ENCODE measurements around the gene CTXN3. TPM values are rescaled to one million over a fixed set of nuclear protein-coding genes. Genes with fewer than 3 reads are reported as not detected.

The CTXN3 gene
- polyA plus RNA-seq, 1 donor from 2014 or later: 0.83 TPM

DNA sequence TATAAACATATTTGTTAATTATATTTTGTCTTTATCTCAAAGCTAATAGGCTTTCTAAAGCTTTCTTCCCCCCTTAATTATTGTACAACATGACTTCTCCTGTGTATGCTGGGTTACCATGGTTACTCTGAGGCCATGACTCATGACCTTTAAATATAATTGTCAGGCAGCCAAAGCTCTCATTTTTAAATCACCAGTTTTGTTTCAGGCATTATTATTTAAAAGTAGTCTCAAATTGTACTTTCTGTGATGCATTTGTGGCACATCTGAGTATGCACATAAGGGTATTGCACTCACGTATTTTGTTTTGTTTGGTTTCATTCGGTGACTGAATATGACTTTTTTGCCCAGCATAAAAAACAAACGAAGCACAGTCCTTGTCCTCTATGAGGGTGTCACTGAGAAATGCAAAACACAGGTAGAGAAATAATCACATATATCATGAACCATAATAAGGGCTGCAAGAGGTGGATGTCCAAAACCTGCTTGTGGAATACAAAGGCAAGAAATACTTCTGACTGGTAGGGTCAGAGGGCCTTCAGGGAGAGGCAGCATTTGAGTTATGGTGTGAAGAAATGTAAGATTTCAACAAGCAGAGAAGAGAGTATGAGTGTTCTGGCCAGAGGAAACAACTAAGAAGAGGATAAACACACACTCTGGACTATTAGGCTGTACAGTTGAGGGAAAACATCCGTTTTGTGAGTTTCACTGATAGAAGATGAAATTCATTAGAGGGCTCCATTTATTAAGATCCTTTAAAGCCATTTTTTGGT lies 56.4 kb downstream of the CTXN3 start:
- no peak overlapping the region for H3K27ac ChIP-seq (ENCODE audit: low read length)
- H3K36me3 ChIP-seq (ENCODE audit: insufficient read depth, low read length): no peaks in the 10 kb centered on the region
- H3K9me3 ChIP-seq (ENCODE audit: low read length): no peaks in the 10 kb centered on the region
- no peaks in the 10 kb centered on the region for H3K79me2 ChIP-seq (replicated peaks; ENCODE audit: insufficient read depth, low read length)
- no peak overlapping the region for H3K4me2 ChIP-seq (ENCODE audit: low read length)
- H4K20me1 ChIP-seq (ENCODE audit: insufficient read depth): no peaks in the 10 kb centered on the region
- TF ChIP-seq MXI1 (conservative IDR thresholded peaks at IDR 0.05; ENCODE audit: poor library complexity, severe bottlenecking): no peak
- no peak for TF ChIP-seq TAF1 (IDR thresholded peaks at IDR 0.05; ENCODE audit: low read depth)
- TF ChIP-seq EZH2 (IDR thresholded peaks at IDR 0.05; ENCODE audit: borderline replicate concordance, insufficient read depth, low read length, poor library complexity, severe bottlenecking): no peak
- TF ChIP-seq, protein P1, sequence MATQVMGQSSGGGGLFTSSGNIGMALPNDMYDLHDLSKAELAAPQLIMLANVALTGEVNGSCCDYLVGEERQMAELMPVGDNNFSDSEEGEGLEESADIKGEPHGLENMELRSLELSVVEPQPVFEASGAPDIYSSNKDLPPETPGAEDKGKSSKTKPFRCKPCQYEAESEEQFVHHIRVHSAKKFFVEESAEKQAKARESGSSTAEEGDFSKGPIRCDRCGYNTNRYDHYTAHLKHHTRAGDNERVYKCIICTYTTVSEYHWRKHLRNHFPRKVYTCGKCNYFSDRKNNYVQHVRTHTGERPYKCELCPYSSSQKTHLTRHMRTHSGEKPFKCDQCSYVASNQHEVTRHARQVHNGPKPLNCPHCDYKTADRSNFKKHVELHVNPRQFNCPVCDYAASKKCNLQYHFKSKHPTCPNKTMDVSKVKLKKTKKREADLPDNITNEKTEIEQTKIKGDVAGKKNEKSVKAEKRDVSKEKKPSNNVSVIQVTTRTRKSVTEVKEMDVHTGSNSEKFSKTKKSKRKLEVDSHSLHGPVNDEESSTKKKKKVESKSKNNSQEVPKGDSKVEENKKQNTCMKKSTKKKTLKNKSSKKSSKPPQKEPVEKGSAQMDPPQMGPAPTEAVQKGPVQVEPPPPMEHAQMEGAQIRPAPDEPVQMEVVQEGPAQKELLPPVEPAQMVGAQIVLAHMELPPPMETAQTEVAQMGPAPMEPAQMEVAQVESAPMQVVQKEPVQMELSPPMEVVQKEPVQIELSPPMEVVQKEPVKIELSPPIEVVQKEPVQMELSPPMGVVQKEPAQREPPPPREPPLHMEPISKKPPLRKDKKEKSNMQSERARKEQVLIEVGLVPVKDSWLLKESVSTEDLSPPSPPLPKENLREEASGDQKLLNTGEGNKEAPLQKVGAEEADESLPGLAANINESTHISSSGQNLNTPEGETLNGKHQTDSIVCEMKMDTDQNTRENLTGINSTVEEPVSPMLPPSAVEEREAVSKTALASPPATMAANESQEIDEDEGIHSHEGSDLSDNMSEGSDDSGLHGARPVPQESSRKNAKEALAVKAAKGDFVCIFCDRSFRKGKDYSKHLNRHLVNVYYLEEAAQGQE (IDR thresholded peaks at IDR 0.05; ENCODE audit: borderline replicate concordance): no peak
- TF ChIP-seq, protein P2, sequence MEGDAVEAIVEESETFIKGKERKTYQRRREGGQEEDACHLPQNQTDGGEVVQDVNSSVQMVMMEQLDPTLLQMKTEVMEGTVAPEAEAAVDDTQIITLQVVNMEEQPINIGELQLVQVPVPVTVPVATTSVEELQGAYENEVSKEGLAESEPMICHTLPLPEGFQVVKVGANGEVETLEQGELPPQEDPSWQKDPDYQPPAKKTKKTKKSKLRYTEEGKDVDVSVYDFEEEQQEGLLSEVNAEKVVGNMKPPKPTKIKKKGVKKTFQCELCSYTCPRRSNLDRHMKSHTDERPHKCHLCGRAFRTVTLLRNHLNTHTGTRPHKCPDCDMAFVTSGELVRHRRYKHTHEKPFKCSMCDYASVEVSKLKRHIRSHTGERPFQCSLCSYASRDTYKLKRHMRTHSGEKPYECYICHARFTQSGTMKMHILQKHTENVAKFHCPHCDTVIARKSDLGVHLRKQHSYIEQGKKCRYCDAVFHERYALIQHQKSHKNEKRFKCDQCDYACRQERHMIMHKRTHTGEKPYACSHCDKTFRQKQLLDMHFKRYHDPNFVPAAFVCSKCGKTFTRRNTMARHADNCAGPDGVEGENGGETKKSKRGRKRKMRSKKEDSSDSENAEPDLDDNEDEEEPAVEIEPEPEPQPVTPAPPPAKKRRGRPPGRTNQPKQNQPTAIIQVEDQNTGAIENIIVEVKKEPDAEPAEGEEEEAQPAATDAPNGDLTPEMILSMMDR (IDR thresholded peaks at IDR 0.05; ENCODE audit: poor library complexity, severe bottlenecking): no peak
- TF ChIP-seq POLR2AphosphoS5 (IDR thresholded peaks at IDR 0.05): no peak
- TF ChIP-seq RAD21 (conservative IDR thresholded peaks at IDR 0.05): no peak
- TF ChIP-seq SMC3 (conservative IDR thresholded peaks at IDR 0.05; ENCODE audit: poor library complexity): no peak
- TF ChIP-seq EP300 (conservative IDR thresholded peaks at IDR 0.05; ENCODE audit: poor library complexity, severe bottlenecking): no peak
- no peaks in the 10 kb centered on the region for H3K9me2 ChIP-seq (ENCODE audit: insufficient read depth, low read length)
- no peak overlapping the region for H2AFZ ChIP-seq (ENCODE audit: low read depth, low read length)
- no peak overlapping the region for H3K9ac ChIP-seq (ENCODE audit: low read length)
- H3K4me3 ChIP-seq (ENCODE audit: low read length): no peak overlapping the region
- H3K27me3 ChIP-seq (ENCODE audit: insufficient read depth, low read depth, low read length): no peaks in the 10 kb centered on the region
- H3F3A ChIP-seq (ENCODE audit: insufficient read depth, low read length, poor library complexity, severe bottlenecking): no peaks in the 10 kb centered on the region

DNA sequence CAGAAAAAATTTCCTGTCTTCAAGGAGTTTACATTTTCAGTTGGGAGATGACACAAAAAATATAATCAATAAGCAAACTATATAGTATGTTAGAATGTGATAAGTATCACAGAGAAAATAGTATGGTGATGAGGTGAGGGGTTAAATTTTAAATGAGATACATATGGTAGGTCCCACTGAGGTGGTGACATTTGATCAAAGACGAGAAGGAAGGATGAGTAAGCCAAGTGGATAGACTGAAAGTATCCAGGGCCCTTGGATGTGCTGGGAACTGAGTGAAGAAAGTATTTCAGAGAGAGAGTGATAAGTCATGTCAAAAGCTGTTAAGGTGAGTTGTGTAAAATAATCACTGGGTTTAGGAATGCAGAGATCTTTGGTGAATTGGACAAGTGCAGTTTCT lies 57.8 kb downstream of the CTXN3 start:
- Histone ChIP-seq H3K27me3 (ENCODE audit: insufficient read depth, low read depth, low read length) (no peaks in the 10 kb centered on the region), H3K4me3 (ENCODE audit: low read length) (no peak overlapping the region), H3K79me2 (replicated peaks; ENCODE audit: insufficient read depth, low read length) (no peaks in the 10 kb centered on the region), H3K27ac (ENCODE audit: low read length) (no peak overlapping the region), H4K20me1 (ENCODE audit: insufficient read depth) (no peaks in the 10 kb centered on the region), H3F3A (ENCODE audit: insufficient read depth, low read length, poor library complexity, severe bottlenecking) (no peaks in the 10 kb centered on the region), H3K9me2 (ENCODE audit: insufficient read depth, low read length) (no peaks in the 10 kb centered on the region), H2AFZ (ENCODE audit: low read depth, low read length) (no peak overlapping the region), H3K9ac (ENCODE audit: low read length) (no peak overlapping the region), H3K4me2 (ENCODE audit: low read length) (no peak overlapping the region), H3K9me3 (ENCODE audit: low read length) (no peaks in the 10 kb centered on the region), H3K36me3 (ENCODE audit: insufficient read depth, low read length) (no peaks in the 10 kb centered on the region)
- TF ChIP-seq MXI1 (conservative IDR thresholded peaks at IDR 0.05; ENCODE audit: poor library complexity, severe bottlenecking) (no peak), EP300 (conservative IDR thresholded peaks at IDR 0.05; ENCODE audit: poor library complexity, severe bottlenecking) (no peak), EZH2 (IDR thresholded peaks at IDR 0.05; ENCODE audit: borderline replicate concordance, insufficient read depth, low read length, poor library complexity, severe bottlenecking) (no peak), POLR2AphosphoS5 (IDR thresholded peaks at IDR 0.05) (no peak), TAF1 (IDR thresholded peaks at IDR 0.05; ENCODE audit: low read depth) (no peak), SMC3 (conservative IDR thresholded peaks at IDR 0.05; ENCODE audit: poor library complexity) (no peak), RAD21 (conservative IDR thresholded peaks at IDR 0.05) (no peak)
- TF ChIP-seq, protein P2 (IDR thresholded peaks at IDR 0.05; ENCODE audit: poor library complexity, severe bottlenecking): no peak
- TF ChIP-seq, protein P1 (IDR thresholded peaks at IDR 0.05; ENCODE audit: borderline replicate concordance): no peak

All from neural cell (in vitro differentiated cells).